Ovary (tissue), 9 donors: ENCODE results near the gene SIPA1L3. TPM values are rescaled to one million over a fixed set of nuclear protein-coding genes. Genes with fewer than 3 reads are reported as not detected.

Experiments
- DNase-seq, 5 donors: peaks; one replicate each; pipeline ENCODE4 v3.0.0-alpha.2; 2019 to 2020
- H3K27ac ChIP-seq, 2 donors: fragments of 200-600 bp; one replicate each; pipeline versions ENCODE4 v1.5.1 to v1.8.0; 2019 to 2022
- H3K27me3 ChIP-seq: fragments of 200-600 bp; one replicate; pipeline ENCODE4 v1.8.0; 2022
- H3K36me3 ChIP-seq: fragments of 200-600 bp; sonication (generic); one replicate; pipeline ENCODE4 v1.5.1; 2019
- H3K4me1 ChIP-seq: one replicate; pipeline ENCODE4 v1.8.1; 2013; ENCODE audit warnings: mild to moderate bottlenecking, moderate library complexity; ENCODE audit not compliant: insufficient read depth
- H3K4me3 ChIP-seq: fragments of 200-600 bp; sonication (generic); one replicate; pipeline ENCODE4 v1.5.1; 2017
- H3K9me3 ChIP-seq, 2 donors: fragments of 200-600 bp in 1 of 2; sonication (generic) in 1 of 2; one replicate each; pipeline versions ENCODE4 v1.5.1 to v1.8.1; 2013 to 2019; ENCODE audit warnings: mild to moderate bottlenecking in 1 of 2, moderate library complexity in 1 of 2
- CTCF ChIP-seq, 3 donors: fragments of 450-650 bp in 2 of 3; fragments of 200-600 bp in 1 of 3; IDR thresholded peaks; one replicate each; pipeline versions ENCODE4 v1.5.1 to v1.8.0; 2016 to 2022; ENCODE audit warnings: antibody characterized with exemption in 3 of 3, mild to moderate bottlenecking in 1 of 3
- EP300 ChIP-seq: sonication (generic); formaldehyde crosslinking; IDR thresholded peaks from one replicate; pipeline ENCODE4 v1.6.1; 2017; ENCODE audit warnings: antibody characterized with exemption
- POLR2A ChIP-seq: fragments of 450-650 bp; IDR thresholded peaks from one replicate; pipeline ENCODE4 v1.6.1; 2017; ENCODE audit warnings: antibody characterized with exemption, mild to moderate bottlenecking, moderate library complexity
- WGBS, 3 donors: extraction: QIAGEN DNeasy Blood & Tissue Kit in 1 of 3; methylation state at CpG; one replicate each; pipeline versions ENCODE4 v1.1.5 to v1.1.7; 2013 to 2017; 5-methylcytosine and 5-hydroxymethylcytosine counted together
- intact Hi-C, 4 donors: fragments of 100-400 bp; cut with DNase I; formaldehyde crosslinking; loops; one replicate each; pipeline versions ENCODE4 v1.11.0 to v1.15.1; 2022 to 2023
- polyA plus RNA-seq, 2 donors: library from polyadenylated mRNA; stranded (reverse); fragments of 200-250 nt in 1 of 2; fragments of 350-450 nt in 1 of 2; fragmentation: Illumina TruSeq in 1 of 2; extraction: RNeasy Lipid Tissue Mini Kit (QIAGEN cat#74804) in 1 of 2; gene quantifications; one replicate each; pipeline ENCODE4 v1.2.3, GENCODE V29; 2013 to 2014
- total RNA-seq, 7 donors: library from RNA; depleted of rRNA in 2 of 7; stranded (reverse); fragments of >200 nt in 2 of 7; fragmentation: NEBNext Ultra II Directional in 3 of 7; extraction: Animal tissue kit (Norgen Biotek cat#: 25700) in 3 of 7; gene quantifications; one replicate each; pipeline versions ENCODE4 v1.1.0 to v1.2.4, GENCODE V29; 2016 to 2023
- donor health status: DM: no; HTN: no; CAD: no; lungs with moderate emphysema.
- donor health status: DM: no; HTN: no; CAD: no.
- donor health status: Bipolar disorder and iron deficiency.
- donor health status: DM: yes; HTN: yes; CAD: no.
- donor health status: DM: no; HTN: no; CAD: no.
- donor health status: DM: yes; HTN: yes; CAD: no.

SIPA1L3 gene
- total and polyA plus RNA-seq, 9 donors, result 4.5 to 27.9 (median 18.2) TPM

- no peak overlapping the region for H3K4me3 ChIP-seq
- TF ChIP-seq EP300, result no peak
- TF ChIP-seq POLR2A, result no peak
- no peak for TF ChIP-seq CTCF (IDR thresholded peaks at IDR 0.05)
- H3K27ac ChIP-seq, result no peak overlapping the region
- intact Hi-C loops, result no loop called here
- WGBS, 3 donors, result 83 to 90% (median 89%) methylated on average over 13 of the region's 13 CpGs
- DNase-seq, result no peak
- H3K9me3 ChIP-seq, result no peaks in the 10 kb centered on the region
- H3K4me1 ChIP-seq, result no peaks in the 10 kb centered on the region
- no peaks in the 10 kb centered on the region for H3K27me3 ChIP-seq
- no peaks in the 10 kb centered on the region for H3K36me3 ChIP-seq
These were observed 284.7 kb downstream of the SIPA1L3 start for GRCh38 chr19:38191747-38192146.

- TF ChIP-seq EP300 (no peak), POLR2A (no peak), CTCF (IDR thresholded peaks at IDR 0.05) (no peak)
- DNase-seq, result no peak
- intact Hi-C loops, result no loop called here
- H3K36me3 ChIP-seq, result no peaks in the 10 kb centered on the region
- no peaks in the 10 kb centered on the region for H3K4me1 ChIP-seq
- H3K27ac ChIP-seq, result no peak overlapping the region
- 91 to 92% (median 91%) methylated on average over 29 of the region's 29 CpGs for WGBS, 3 donors
- H3K27me3 ChIP-seq, result no peaks in the 10 kb centered on the region
- H3K4me3 ChIP-seq, result no peak overlapping the region
- H3K9me3 ChIP-seq, result no peaks in the 10 kb centered on the region
These were observed 286.4 kb downstream of the SIPA1L3 start for GRCh38 chr19:38193445-38193844.

- intact Hi-C loops, result no loop called here
- Histone ChIP-seq H3K4me1 (no peaks in the 10 kb centered on the region), H3K9me3 (no peaks in the 10 kb centered on the region), H3K4me3 (no peak overlapping the region), H3K27me3 (no peaks in the 10 kb centered on the region), H3K36me3 (no peaks in the 10 kb centered on the region), H3K27ac (no peak overlapping the region)
- 91 to 95% (median 94%) methylated on average over 13 of the region's 13 CpGs for WGBS, 3 donors
- DNase-seq, result no peak
- TF ChIP-seq CTCF (IDR thresholded peaks at IDR 0.05) (no peak), POLR2A (no peak), EP300 (no peak)
These were observed 287.2 kb downstream of the SIPA1L3 start for GRCh38 chr19:38194061-38194701.

- Histone ChIP-seq H3K36me3 (no peaks in the 10 kb centered on the region), H3K27ac (no peak overlapping the region), H3K4me3 (no peak overlapping the region), H3K4me1 (no peaks in the 10 kb centered on the region), H3K27me3 (no peaks in the 10 kb centered on the region), H3K9me3 (no peaks in the 10 kb centered on the region)
- no peak for TF ChIP-seq EP300
- TF ChIP-seq POLR2A, result no peak
- no peak for TF ChIP-seq CTCF (IDR thresholded peaks at IDR 0.05)
- DNase-seq, result no peak
- 80 to 95% (median 93%) methylated on average over 10 of the region's 10 CpGs for WGBS, 3 donors
- intact Hi-C loops, result no loop called here
These were observed 288.2 kb downstream of the SIPA1L3 start for GRCh38 chr19:38195237-38195636.
